Lower lobe of right lung (tissue), 2 donors: Measurements from ENCODE around the gene KCNA10. TPM values are rescaled to one million over a fixed set of nuclear protein-coding genes. Genes with fewer than 3 reads are reported as not detected.
A peak's percentile ranks its signal among the peaks of the same experiment; 100 is the strongest.

ENCODE experiments used
- ATAC-seq, 2 donors: fragments of 200-7000 bp; cut with Tn5 transposase; one replicate each; pipeline ENCODE4 v1.9.1; 2020 to 2022; ENCODE audit warnings: mild to moderate bottlenecking in 2 of 2, moderate library complexity in 2 of 2
- DNase-seq: peaks from one replicate; pipeline ENCODE4 v3.0.0-alpha.2; 2020
- H3K27ac ChIP-seq: fragments of 200-600 bp; one replicate; pipeline ENCODE4 v1.8.0; 2022
- H3K27me3 ChIP-seq: fragments of 200-600 bp; one replicate; pipeline ENCODE4 v1.8.0; 2022; ENCODE audit warnings: low read depth
- H3K36me3 ChIP-seq: fragments of 200-600 bp; one replicate; pipeline ENCODE4 v1.8.0; 2022; ENCODE audit warnings: mild to moderate bottlenecking
- H3K4me1 ChIP-seq: fragments of 200-600 bp; one replicate; pipeline ENCODE4 v1.8.0; 2022
- H3K4me3 ChIP-seq: fragments of 200-600 bp; one replicate; pipeline ENCODE4 v1.8.0; 2022; ENCODE audit warnings: mild to moderate bottlenecking
- H3K9me3 ChIP-seq: fragments of 200-600 bp; one replicate; pipeline ENCODE4 v1.8.0; 2022
- CTCF ChIP-seq: fragments of 200-600 bp; IDR thresholded peaks from one replicate; pipeline ENCODE4 v1.8.0; 2022; ENCODE audit warnings: antibody characterized with exemption, mild to moderate bottlenecking
- intact Hi-C: fragments of 100-400 bp; cut with DNase I; formaldehyde crosslinking; loops from one replicate; pipeline ENCODE4 v1.11.0; 2022
- total RNA-seq: library from RNA; stranded (reverse); fragmentation: NEBNext Ultra II Directional; extraction: Animal tissue kit (Norgen Biotek cat#: 25700); gene quantifications from one replicate; pipeline ENCODE4 v1.2.1, GENCODE V29; 2021
- donor health status: DM: no; HTN: yes; CAD: no; lungs with severe emphysema.

Gene KCNA10
- total RNA-seq, 1 donor from 2014 or later = not detected

GRCh38 chr1:110551278-110551809 lies 32.4 kb upstream of the KCNA10 start:
- ATAC-seq (no peak), DNase-seq (no peak)
- H3K4me1 ChIP-seq = peaks cover 10% of the 10 kb centered on the region
- intact Hi-C loops = no loop called here
- no peaks in the 10 kb centered on the region for H3K9me3 ChIP-seq
- no peaks in the 10 kb centered on the region for H3K36me3 ChIP-seq
- TF ChIP-seq CTCF = no peak
- H3K27ac ChIP-seq = no peak overlapping the region
- H3K27me3 ChIP-seq = peaks cover 39% of the 10 kb centered on the region
- no peak overlapping the region for H3K4me3 ChIP-seq

- ATAC-seq (no peak), DNase-seq (no peak)
- no peaks in the 10 kb centered on the region for H3K4me1 ChIP-seq
- no peaks in the 10 kb centered on the region for H3K9me3 ChIP-seq
- H3K4me3 ChIP-seq = no peak overlapping the region
- intact Hi-C loops = no loop called here
- H3K27ac ChIP-seq = no peak overlapping the region
- H3K27me3 ChIP-seq = peaks cover 25% of the 10 kb centered on the region
- TF ChIP-seq CTCF = no peak
- no peaks in the 10 kb centered on the region for H3K36me3 ChIP-seq
Observed at GRCh38 chr1:110549831-110550230, 30.9 kb upstream of the KCNA10 start.

- Histone ChIP-seq H3K4me3 (no peak overlapping the region), H3K27ac (no peak overlapping the region), H3K36me3 (no peaks in the 10 kb centered on the region), H3K27me3 (peaks cover 12% of the 10 kb centered on the region), H3K9me3 (no peaks in the 10 kb centered on the region), H3K4me1 (no peaks in the 10 kb centered on the region)
- peak in 1 of 2 donors; percentile 29 for ATAC-seq
- intact Hi-C loops = no loop called here
- no peak for DNase-seq
- peak; percentile 43 for TF ChIP-seq CTCF
Observed at GRCh38 chr1:110548381-110548780, 29.4 kb upstream of the KCNA10 start.

- DNase-seq (no peak), ATAC-seq (no peak)
- Histone ChIP-seq H3K4me3 (no peak overlapping the region), H3K27ac (no peak overlapping the region), H3K4me1 (no peaks in the 10 kb centered on the region), H3K9me3 (no peaks in the 10 kb centered on the region), H3K27me3 (peaks cover 5% of the 10 kb centered on the region), H3K36me3 (no peaks in the 10 kb centered on the region)
- no peak for TF ChIP-seq CTCF
- intact Hi-C loops = no loop called here
Observed at GRCh38 chr1:110547017-110547416, 28.0 kb upstream of the KCNA10 start.

GRCh38 chr1:110545492-110545891 lies 26.5 kb upstream of the KCNA10 start:
- Histone ChIP-seq H3K36me3 (no peaks in the 10 kb centered on the region), H3K9me3 (no peaks in the 10 kb centered on the region), H3K27me3 (no peaks in the 10 kb centered on the region), H3K4me3 (no peak overlapping the region), H3K4me1 (no peaks in the 10 kb centered on the region), H3K27ac (no peak overlapping the region)
- ATAC-seq (no peak), DNase-seq (no peak)
- intact Hi-C loops = no loop called here
- no peak for TF ChIP-seq CTCF

GRCh38 chr1:110544753-110545152 lies 25.8 kb upstream of the KCNA10 start:
- no peak for DNase-seq
- ATAC-seq = no peak
- H3K4me1 ChIP-seq = no peaks in the 10 kb centered on the region
- TF ChIP-seq CTCF = no peak
- H3K27ac ChIP-seq = no peak overlapping the region
- H3K4me3 ChIP-seq = no peak overlapping the region
- intact Hi-C loops = no loop called here
- no peaks in the 10 kb centered on the region for H3K9me3 ChIP-seq
- no peaks in the 10 kb centered on the region for H3K27me3 ChIP-seq
- no peaks in the 10 kb centered on the region for H3K36me3 ChIP-seq
